NCI-H1105 (cell line): ENCODE results near the gene NKIRAS2.
"Not testable (repeated sequence)": the region's sequence is repeated elsewhere in the genome, so short reads cannot be mapped to it uniquely, and the experiment has no call there.

Experiments used
- DNase-seq: peaks from one replicate; lab custom pipeline; 2025; lab: John Stamatoyannopoulos, UW

Gene NKIRAS2

GRCh38 chr17:41998497-41998896 lies 21.4 kb upstream of the NKIRAS2 start:
- no peak for DNase-seq

GRCh38 chr17:42000413-42001133 lies 19.3 kb upstream of the NKIRAS2 start:
- no peak for DNase-seq

- DNase-seq: no peak
Measured at GRCh38 chr17:42001729-42002128, 18.2 kb upstream of the NKIRAS2 start.

- no peak for DNase-seq
Measured at GRCh38 chr17:42002175-42002791, 17.6 kb upstream of the NKIRAS2 start.

- DNase-seq: no peak
Measured at GRCh38 chr17:42002792-42003301, 17.0 kb upstream of the NKIRAS2 start.

- DNase-seq: no peak
Measured at GRCh38 chr17:42005166-42005565, 14.7 kb upstream of the NKIRAS2 start.

- no peak for DNase-seq
Measured at GRCh38 chr17:42009170-42009569, 10.7 kb upstream of the NKIRAS2 start.

GRCh38 chr17:42010266-42010680 lies 9.6 kb upstream of the NKIRAS2 start:
- DNase-seq: not testable (repeated sequence)

GRCh38 chr17:42010898-42011516 lies 8.9 kb upstream of the NKIRAS2 start:
- DNase-seq: no peak

- not testable (repeated sequence) for DNase-seq
Measured at GRCh38 chr17:42012363-42012762, 7.5 kb upstream of the NKIRAS2 start.

- DNase-seq: not testable (repeated sequence)
Measured at GRCh38 chr17:42013740-42014139, 6.2 kb upstream of the NKIRAS2 start.

- DNase-seq: no peak
Measured at GRCh38 chr17:42016411-42016831, 3.5 kb upstream of the NKIRAS2 start.

GRCh38 chr17:42016941-42017865 lies 2.7 kb upstream of the NKIRAS2 start, which contains the start of gene DNAJC7:
Gene DNAJC7, minus strand, starts transcription at chr17:42017439. Its CDS starts 23 bp downstream, at chr17:42017416.
- DNase-seq: peak; percentile 88

- no peak for DNase-seq
Measured at GRCh38 chr17:42017866-42018200, 2.1 kb upstream of the NKIRAS2 start.

- no peak for DNase-seq
Measured at GRCh38 chr17:42018339-42018738, 1.6 kb upstream of the NKIRAS2 start.

- no peak for DNase-seq
Measured at GRCh38 chr17:42018988-42019387, 902 bp upstream of the NKIRAS2 start.

GRCh38 chr17:42020845-42021244 lies 955 bp downstream of the NKIRAS2 start:
- DNase-seq: not testable (repeated sequence)

GRCh38 chr17:42023524-42024349 lies 3.8 kb downstream of the NKIRAS2 start:
- DNase-seq: no peak

- DNase-seq: no peak
Measured at GRCh38 chr17:42025191-42025579, 5.3 kb downstream of the NKIRAS2 start.

GRCh38 chr17:42025936-42026335 lies 6.0 kb downstream of the NKIRAS2 start:
- no peak for DNase-seq
